ENCODE measurements around the gene ENAH.

DNA sequence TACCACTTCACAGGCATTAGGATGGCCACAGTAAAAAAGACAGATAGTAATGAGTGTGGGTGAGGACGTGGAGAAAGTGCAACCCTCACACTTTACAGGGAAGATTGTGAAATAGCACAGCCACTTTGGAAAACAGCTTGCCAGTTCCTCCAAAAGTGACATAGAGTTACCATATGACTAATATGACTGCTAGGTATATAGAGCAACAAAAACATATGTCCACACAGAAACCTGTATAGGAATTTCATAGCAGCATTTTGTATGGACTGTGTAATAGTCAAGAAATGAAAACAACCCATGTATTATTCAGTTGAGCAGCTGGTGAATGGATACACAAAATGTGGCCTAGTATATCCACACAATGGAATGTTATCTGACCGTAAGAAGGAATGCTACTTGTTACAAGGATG is 194.7 kb downstream of the ENAH start:
- TF ChIP-seq YY1 (IDR thresholded peaks at IDR 0.05; ENCODE audit: insufficient read depth, insufficient read length) (no peak), SUZ12 (IDR thresholded peaks at IDR 0.05; ENCODE audit: extremely low read depth, insufficient read depth, insufficient read length) (no peak)
